ENCODE measurements around the gene GPATCH8.
A peak's percentile ranks its signal among the peaks of the same experiment; 100 is the strongest.

The GPATCH8 gene

DNA sequence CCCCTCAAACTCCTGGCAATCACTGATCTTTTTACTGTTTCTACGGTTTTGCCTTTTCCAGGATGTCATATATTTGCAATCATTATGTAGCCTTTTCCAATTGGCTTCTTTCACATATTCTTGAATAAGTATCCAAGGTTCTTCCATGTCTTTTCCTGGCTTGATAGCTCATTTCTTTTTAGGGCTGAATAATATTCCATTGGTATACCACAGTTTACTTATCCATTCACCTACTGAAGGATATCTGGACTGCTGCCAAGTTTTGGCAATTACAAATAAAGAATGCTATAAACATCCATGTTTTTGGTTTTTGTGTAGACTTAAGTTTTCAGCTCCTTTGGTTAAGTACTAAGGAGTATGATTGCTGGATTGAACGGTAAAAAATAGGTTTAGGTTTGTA is 16.0 kb downstream of the GPATCH8 start:
- in situ Hi-C loops (cut with HindIII; ENCODE audit: low pct_ligation_motif_present, low pct_unique_long_range_greater_than_20kb, low sequenced_read_pairs) = no loop called here
- DNase-seq = no peak

DNA sequence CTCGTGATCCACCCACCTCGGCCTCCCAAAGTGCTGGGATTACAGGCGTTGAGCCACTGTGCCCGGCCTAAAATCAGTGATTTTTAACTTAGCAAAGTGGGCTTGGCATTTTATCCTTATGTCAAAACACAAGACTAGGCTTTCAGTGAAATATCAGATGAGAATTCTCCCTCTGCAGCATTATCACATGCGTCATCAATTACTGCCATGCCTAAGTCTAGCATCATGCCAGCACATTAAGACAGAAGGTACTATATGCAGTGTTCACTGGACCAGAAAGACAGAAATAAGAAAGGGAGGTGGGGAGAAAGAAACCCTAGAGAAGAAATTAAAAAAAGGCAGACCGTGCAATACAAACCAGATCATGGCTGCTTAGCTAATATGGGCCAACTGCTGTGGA is 29.8 kb downstream of the GPATCH8 start:
- DNase-seq = no peak
- in situ Hi-C loops (cut with HindIII; ENCODE audit: low pct_ligation_motif_present, low pct_unique_long_range_greater_than_20kb, low sequenced_read_pairs) = no loop called here

DNA sequence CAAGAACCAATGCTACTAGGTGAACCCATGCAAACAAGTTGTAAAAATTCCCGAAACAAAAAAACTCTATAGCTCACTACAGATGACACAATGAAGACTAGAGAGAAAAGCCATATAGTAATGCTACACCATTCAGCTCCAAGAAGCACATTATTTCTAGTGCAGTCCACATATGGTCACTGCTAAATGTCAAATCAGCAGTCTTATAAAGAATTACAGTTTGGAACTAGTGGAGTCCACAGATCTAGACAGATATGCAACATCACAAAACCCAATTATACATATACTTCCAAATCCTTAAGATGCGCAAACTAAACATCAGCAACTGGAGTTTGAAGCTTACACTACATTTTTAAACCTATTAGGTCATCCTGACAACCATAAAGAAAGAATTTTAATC is 33.5 kb downstream of the GPATCH8 start:
- in situ Hi-C loops (cut with HindIII; ENCODE audit: low pct_ligation_motif_present, low pct_unique_long_range_greater_than_20kb, low sequenced_read_pairs) = no loop called here
- no peak for DNase-seq

DNA sequence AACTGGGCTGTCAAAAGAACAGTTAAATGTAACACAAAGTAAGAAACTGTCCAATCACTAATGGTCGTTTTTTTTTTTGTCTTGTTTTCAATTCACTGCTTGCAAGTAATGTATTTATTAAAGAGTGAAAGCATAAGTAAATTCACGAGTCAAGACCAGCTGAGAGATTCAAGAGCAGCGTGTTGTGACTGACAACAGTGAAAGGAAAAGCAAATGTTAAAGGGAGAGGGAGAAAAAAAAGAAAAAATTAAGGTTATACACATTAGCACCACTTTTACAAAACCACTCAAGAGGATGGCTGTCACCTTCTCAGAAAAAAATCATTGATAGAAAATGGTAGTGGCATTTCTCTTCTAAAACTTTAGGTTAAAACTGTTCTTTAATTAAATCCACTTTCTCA is 36.1 kb downstream of the GPATCH8 start:
- no peak for DNase-seq
- in situ Hi-C loops (cut with HindIII; ENCODE audit: low pct_ligation_motif_present, low pct_unique_long_range_greater_than_20kb, low sequenced_read_pairs) = no loop called here

DNA sequence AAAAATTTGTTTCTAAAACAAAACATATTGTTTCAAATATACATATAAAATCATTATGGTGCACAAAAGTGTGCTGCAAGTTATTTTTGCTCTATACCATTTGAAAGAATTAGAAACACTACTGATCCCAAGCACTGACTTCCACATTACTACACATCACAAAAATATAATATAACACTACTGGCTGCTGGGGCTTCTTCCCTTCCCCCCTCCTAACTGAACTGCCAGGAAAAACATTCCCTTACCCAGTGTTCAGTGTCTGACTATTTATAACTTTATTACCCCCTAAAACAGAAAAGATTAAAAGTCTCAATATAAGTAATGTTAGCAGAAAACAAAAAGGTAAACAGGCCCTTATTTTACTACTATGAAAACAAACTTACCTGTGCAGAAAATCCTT is 36.9 kb downstream of the GPATCH8 start:
- in situ Hi-C loops (cut with HindIII; ENCODE audit: low pct_ligation_motif_present, low pct_unique_long_range_greater_than_20kb, low sequenced_read_pairs) = no loop called here
- no peak for DNase-seq

DNA sequence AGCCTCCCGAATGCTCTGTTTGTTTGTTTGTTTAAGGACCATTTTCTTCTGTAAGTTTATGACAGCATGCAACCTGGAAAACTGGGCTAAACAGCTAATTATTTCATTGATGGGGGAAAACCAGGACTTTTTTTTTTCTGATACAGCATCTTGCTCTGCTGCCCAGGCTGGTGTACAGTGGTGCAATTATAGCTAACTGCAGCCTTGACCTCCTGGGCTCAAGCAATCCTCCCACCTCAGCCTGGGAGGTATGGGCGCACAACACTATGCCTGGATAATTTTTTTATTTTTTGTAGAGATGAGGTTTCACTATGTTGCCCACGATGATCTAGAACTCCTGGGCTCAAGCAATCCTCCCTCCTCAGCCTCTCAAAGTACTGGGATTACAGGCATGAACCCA is 37.3 kb downstream of the GPATCH8 start:
- no peak for DNase-seq
- in situ Hi-C loops (cut with HindIII; ENCODE audit: low pct_ligation_motif_present, low pct_unique_long_range_greater_than_20kb, low sequenced_read_pairs) = no loop called here

DNA sequence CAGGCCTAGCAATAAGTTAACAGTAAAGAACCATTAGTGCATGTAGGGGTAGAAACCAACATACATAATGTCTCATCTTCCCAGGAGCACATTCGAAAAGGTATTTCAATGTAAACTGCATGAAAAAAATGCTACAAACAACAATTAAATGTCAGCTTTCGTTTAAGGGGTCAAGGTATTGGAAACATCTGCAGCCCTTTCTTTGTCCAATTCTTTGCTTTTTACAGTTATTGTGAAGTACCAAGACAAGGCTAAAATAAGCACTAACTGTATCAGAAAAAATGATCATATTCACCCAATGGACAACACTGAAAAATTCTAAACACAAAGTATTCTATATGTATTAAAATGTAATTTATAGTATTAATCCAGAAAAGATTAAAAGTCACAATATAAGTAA is 37.9 kb downstream of the GPATCH8 start:
- in situ Hi-C loops (cut with HindIII; ENCODE audit: low pct_ligation_motif_present, low pct_unique_long_range_greater_than_20kb, low sequenced_read_pairs) = no loop called here
- DNase-seq = no peak

DNA sequence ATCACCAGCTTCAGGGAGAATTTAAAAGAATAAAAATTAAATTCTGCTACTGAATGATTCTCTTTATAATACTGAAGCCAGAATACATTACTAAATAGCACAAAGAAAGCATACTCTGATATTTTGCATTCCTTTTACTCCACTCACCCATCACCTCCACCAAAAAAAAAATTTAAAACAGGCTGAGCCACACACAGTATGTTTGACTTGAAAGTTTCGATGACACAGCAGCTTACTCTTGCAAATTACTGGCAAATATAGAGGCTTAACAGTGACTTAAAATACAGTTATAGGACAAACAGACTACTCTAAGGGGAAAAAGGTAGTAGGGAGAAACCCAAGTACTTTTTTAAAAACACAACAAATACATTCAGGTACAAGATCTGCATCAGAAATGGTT is 39.2 kb downstream of the GPATCH8 start:
- DNase-seq = no peak
- in situ Hi-C loops (cut with HindIII; ENCODE audit: low pct_ligation_motif_present, low pct_unique_long_range_greater_than_20kb, low sequenced_read_pairs) = no loop called here

DNA sequence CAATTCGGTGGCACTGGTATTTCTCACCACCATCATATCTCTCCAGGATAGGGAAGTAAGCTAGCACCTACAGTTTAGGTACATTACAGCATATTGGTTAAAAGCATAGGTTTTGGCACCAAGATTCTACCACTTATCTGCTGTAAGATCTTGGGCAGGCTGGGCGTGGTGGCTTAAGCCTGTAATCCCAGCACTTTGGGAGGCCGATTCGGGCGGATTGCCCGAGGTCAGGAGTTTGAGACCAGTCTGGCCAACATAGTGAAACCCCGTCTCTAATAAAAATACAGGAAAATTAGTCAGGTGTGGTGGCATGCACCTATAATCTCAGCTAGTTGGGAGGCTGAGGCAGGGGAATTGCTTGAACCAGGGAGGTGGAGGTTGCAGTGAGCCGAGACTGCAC is 51.4 kb downstream of the GPATCH8 start:
- in situ Hi-C loops (cut with HindIII; ENCODE audit: low pct_ligation_motif_present, low pct_unique_long_range_greater_than_20kb, low sequenced_read_pairs) = no loop called here
- DNase-seq = no peak

DNA sequence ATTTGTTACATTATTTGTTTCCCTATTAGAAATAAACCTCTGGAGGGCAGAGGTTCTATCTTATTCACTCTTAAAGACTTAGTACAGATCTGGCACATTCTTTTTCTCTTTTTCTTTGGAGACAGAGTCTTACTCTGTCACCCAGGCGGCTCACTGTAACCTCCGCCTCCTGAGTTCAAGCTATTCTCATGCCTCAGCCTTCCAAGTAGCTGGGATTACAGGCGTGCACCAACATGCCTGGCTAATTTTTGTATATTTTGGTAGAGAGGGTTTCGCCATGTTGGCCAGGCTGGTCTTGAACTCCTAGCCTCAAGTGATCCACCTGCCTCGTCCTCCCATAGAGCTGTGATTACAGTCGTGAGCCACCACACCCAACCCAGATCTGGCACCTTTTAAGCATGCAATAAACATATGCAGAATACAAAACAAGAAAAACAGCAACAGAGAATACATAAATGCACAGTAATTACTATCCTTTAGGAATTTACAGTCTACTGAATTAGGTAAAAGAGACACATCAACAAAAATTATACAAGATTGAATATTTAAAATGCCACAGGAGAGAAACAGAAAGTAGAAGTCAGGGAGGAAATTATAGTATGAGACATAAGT is 52.1 kb downstream of the GPATCH8 start:
- DNase-seq = no peak
- in situ Hi-C loops (cut with HindIII; ENCODE audit: low pct_ligation_motif_present, low pct_unique_long_range_greater_than_20kb, low sequenced_read_pairs) = no loop called here

DNA sequence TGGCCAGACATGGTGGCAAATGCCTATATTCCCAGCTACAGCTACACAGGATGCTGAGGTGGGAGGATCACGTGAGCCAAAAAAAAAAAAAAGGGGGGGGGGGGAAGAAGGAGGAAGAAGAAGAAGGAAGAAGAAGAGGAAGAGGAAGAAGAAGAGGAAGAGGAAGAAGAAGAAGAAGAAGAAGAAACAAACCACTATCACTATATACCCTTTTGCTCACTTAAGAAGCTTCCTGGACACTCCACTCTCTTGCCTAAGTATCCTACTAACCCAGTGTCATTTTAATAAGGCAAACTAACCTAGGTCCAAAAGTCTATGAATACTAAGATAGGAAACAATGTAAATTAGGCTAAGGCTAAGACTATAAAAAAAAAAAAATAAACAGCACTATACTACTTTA is 54.8 kb downstream of the GPATCH8 start:
- in situ Hi-C loops (cut with HindIII; ENCODE audit: low pct_ligation_motif_present, low pct_unique_long_range_greater_than_20kb, low sequenced_read_pairs) = no loop called here
- DNase-seq = no peak

DNA sequence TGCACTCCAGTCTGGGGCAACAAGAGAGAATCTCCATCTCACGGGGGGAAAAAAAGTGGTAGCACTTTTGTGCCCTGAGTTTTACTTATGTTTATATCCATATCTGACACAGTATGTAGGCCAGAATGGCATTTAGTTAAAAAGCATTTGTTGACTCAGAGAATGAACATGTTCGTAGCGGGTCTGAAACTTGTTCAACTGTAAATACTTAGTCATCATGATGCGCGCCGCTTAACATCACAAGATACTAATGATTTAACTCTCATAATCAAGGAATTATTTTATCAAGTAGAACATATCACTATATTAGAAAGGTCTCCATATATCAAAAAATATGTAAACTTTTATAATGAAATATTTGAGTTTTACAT is 58.5 kb downstream of the GPATCH8 start:
- in situ Hi-C loops (cut with HindIII; ENCODE audit: low pct_ligation_motif_present, low pct_unique_long_range_greater_than_20kb, low sequenced_read_pairs) = no loop called here
- DNase-seq = peak; percentile 88

DNA sequence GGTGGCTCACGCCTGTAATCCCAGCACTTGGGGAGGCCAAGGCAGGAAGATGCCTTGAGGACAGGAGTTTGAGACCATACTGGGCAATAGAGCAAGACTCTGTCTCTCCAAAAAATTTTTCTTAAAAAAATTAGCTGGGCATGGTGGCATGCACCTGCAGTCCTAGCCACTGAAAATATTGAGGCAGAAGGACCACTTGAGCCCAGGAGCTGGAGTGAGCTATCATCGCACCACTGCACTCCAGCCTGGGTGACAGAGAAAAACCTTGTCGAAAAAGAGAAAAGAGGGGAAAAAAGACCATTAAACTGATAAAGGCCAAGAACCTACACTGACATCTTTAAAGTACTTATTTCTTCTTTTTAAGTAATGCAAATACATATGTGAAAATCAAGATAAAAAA is 60.4 kb downstream of the GPATCH8 start:
- in situ Hi-C loops (cut with HindIII; ENCODE audit: low pct_ligation_motif_present, low pct_unique_long_range_greater_than_20kb, low sequenced_read_pairs) = no loop called here
- no peak for DNase-seq

DNA sequence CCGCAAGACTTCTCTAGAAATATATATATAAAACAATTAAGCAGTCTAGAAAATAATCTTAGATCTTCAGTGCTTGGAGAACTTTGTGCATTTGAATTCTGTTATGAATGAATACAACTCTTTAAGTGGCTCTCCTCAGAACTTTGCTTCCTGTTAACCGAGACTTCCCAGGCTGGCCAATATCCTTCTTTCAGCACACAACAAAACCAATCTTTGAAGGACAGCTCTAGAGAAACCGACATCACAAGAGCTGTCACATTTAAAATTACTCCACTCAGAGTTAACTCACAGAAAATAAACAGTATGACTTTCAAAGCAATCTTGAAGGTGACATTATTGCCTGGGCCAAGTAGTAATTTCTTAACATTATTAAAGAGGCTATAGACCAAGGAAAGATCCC is 64.0 kb downstream of the GPATCH8 start:
- in situ Hi-C loops (cut with HindIII; ENCODE audit: low pct_ligation_motif_present, low pct_unique_long_range_greater_than_20kb, low sequenced_read_pairs) = no loop called here
- DNase-seq = no peak

DNA sequence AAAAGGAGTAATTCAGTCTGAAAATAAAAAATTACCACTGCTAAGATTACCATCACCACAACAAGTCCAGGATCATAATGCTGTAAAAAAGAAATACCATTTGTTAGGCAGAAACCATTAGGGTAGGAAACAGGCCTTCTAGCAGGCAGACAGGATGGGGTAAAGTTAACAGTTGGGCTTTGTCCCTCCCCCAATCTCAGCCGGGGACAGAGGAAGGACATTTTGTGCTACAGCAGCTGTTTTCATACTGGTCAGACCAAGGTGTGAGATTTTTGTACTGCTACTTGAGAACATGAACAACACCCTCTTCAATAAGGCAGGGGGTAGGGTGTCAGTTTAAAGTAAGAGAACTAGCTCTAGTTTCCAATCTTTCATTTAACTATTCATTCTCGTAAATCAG is 64.6 kb downstream of the GPATCH8 start:
- no peak for DNase-seq
- in situ Hi-C loops (cut with HindIII; ENCODE audit: low pct_ligation_motif_present, low pct_unique_long_range_greater_than_20kb, low sequenced_read_pairs) = no loop called here

DNA sequence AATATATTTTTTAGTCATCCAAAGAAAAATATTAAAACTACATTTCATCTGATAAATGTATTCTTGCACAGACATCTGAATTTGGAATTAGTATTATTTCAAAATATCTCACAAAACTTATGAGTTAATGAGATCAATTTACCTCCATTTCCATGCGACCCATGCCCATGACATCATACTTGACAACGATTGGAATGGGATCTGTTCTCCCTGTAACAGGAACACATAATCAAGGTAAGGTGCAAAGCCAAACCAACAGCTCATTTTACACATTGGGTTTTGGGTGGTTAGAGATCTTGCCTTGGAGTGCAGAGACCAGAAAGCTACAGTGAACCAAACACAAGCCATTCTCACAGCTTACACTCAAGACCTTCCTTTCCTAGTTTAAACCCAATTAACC is 66.9 kb downstream of the GPATCH8 start:
- in situ Hi-C loops (cut with HindIII; ENCODE audit: low pct_ligation_motif_present, low pct_unique_long_range_greater_than_20kb, low sequenced_read_pairs) = no loop called here
- DNase-seq = no peak

DNA sequence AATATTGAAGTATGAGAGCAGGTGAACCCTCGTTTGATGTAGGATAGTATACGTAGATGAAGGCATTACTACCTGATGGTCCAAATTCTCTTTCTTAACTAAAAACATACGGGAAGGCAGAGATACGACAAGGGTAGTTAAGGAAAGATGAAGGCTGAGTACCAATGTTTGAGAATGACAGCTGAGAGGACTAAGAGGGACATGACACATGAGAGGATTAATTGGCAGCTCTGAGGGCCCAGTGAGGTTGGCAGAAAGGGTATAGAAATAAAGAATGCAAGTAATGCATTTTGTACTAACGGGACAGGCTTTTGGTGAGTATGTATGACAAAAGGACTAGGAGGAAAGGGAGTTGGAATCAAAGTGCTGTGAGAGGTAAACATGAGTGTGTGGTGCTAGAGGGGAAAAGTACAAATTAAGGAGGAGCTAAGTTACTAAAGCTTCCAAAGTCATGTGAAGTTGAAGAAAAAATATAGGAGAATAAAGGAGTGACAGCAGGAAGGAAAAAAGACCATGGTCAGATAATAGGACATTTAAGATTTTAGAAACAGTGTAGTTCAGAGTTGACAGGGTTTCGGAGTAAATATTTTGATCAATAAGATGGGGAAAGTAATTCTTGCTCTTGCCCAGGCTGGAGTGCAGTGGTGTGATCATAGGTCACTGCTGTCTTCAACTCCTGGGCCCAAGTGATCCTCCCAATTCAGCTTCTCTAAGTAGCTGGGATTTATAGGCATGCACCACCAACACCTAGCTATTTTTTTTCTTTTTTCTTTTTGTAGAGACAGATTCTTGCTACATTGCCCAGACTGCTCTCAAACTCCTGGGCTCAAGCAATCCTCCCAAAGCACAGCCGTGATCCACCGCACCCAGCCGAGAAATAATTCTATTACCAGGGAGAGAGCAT is 70.7 kb downstream of the GPATCH8 start:
- in situ Hi-C loops (cut with HindIII; ENCODE audit: low pct_ligation_motif_present, low pct_unique_long_range_greater_than_20kb, low sequenced_read_pairs) = no loop called here
- no peak for DNase-seq

DNA sequence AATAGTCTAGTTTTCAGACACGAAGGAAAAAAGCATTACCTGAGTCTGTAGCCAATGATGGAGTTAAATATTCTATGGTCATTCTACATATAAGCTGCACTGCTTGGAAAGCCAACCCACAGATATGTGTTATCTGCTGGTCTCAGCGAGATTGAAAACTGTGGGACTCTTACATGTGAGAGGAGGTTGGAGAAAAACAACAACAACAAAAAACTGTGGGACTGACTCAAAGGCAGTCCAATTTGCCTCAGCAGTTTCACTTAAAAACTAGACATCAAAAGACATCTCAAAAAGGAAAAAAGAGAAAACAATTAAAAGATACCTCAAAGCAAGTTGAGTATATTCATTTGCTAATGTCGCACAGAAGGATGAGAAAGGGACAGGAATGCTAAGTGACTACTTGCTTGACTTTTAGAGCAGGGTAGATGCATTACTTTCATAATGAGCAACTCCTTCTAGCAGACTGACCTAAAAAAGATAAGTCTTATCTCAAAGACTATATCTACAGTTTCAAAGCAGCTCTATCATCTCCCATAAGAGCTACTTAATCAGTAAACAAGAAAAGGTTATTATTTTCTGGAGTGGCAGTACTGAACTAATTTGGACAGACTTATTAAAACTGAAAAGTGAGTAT is 78.3 kb downstream of the GPATCH8 start:
- in situ Hi-C loops (cut with HindIII; ENCODE audit: low pct_ligation_motif_present, low pct_unique_long_range_greater_than_20kb, low sequenced_read_pairs) = no loop called here

DNA sequence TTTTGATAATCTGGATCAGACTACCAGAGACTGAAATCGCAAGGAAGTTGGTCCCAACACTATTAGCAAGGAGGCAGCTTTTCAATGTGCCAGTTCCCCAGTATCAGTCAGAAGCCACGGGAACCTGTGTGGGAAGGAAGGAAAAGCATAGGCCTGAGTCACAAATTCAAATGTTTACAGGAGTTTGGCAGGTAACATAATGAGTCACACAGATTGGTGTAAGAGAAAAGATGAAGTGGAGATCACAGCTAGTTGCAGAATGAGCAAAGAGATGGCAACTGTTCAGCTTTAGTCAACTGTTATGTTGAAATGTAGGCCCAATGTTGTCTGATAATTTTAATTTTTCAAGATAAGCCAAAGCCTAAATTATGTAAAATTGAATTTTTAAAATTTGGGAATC is 85.7 kb downstream of the GPATCH8 start:
- DNase-seq = peak; percentile 46
- in situ Hi-C loops (cut with HindIII; ENCODE audit: low pct_ligation_motif_present, low pct_unique_long_range_greater_than_20kb, low sequenced_read_pairs) = no loop called here

More for the DNA sequence above, 78.3 kb downstream of the GPATCH8 start:
- no peak for DNase-seq
